Measurements from ENCODE around the gene TRIM29. TPM values are rescaled to one million over a fixed set of nuclear protein-coding genes. Genes with fewer than 3 reads are reported as not detected.

The TRIM29 gene
- total and polyA plus RNA-seq, 2 experiments from 2014 or later, result 0.28 TPM; not detected in 1

DNA sequence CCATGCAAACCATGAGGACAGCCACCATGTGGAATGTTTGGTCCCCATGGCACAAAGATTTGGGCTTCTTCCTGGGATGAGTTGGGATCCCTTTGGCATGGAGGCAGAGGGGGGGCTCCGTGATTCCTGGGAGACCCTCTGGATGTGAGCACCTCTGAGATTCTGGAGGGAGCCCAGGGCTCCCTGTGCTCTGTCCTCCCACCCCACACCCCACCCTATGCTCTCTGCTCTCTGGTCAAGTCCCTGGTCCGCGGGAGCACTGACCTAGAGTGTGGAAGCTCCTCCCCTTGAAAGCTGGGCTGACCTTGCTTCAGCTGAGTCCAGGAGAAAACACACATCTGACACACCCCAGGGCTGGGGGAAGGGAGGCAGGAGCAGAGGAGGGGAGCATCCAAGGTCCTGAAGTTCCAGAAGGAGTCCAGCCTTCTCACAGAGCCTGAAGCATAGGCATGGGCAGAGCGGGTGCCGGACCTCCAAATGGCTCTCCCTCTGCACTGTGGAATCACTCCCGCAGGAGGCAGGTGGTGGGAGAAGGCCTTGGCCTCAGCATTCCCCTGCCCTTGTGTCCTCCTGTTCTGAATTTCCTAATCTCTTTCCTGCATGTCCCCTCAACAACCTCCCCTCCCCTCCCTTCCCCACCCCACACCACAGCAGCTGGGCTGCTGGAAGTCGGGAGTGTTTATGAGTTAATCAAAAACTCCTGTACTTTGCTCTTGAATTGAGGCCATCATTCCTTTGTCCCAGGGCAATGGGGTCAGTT, 47.2 kb upstream of the TRIM29 start:
- ATAC-seq, result no peak
- TF ChIP-seq ZNF331 (CRISPR knock-in tag; IDR thresholded peaks at IDR 0.05; ENCODE audit: low read depth) (no peak), JUNB (IDR thresholded peaks at IDR 0.05; ENCODE audit: unreplicated experiment) (no peak)
- TF ChIP-seq, protein P1, sequence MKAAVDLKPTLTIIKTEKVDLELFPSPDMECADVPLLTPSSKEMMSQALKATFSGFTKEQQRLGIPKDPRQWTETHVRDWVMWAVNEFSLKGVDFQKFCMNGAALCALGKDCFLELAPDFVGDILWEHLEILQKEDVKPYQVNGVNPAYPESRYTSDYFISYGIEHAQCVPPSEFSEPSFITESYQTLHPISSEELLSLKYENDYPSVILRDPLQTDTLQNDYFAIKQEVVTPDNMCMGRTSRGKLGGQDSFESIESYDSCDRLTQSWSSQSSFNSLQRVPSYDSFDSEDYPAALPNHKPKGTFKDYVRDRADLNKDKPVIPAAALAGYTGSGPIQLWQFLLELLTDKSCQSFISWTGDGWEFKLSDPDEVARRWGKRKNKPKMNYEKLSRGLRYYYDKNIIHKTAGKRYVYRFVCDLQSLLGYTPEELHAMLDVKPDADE (IDR thresholded peaks at IDR 0.05), result no peak
- peaks cover 50% of the 10 kb centered on the region for H3K27me3 Mint-ChIP-seq (ENCODE audit: insufficient read depth, low read depth, poor library complexity)
- Histone ChIP-seq H2AFZ (no peak overlapping the region), H3F3A (replicated peaks; ENCODE audit: low read depth) (no peaks in the 10 kb centered on the region), H3K4me3 (no peak overlapping the region), H3K79me2 (replicated peaks; ENCODE audit: insufficient read depth) (no peaks in the 10 kb centered on the region), H4K20me1 (replicated peaks; ENCODE audit: insufficient read depth) (no peaks in the 10 kb centered on the region), H3K36me3 (ENCODE audit: insufficient read depth) (no peaks in the 10 kb centered on the region), H3K27ac (ENCODE audit: low read depth) (no peak overlapping the region), H3K27me3 (ENCODE audit: insufficient read depth) (peaks cover 10% of the 10 kb centered on the region; the same call in 1 of the 2 replicates), H3K4me1 (ENCODE audit: insufficient read depth) (no peaks in the 10 kb centered on the region; the same call in 1 of the 2 replicates), H3K4me2 (no peak overlapping the region), H3K9me2 (ENCODE audit: insufficient read depth) (no peaks in the 10 kb centered on the region)
- no peaks in the 10 kb centered on the region for H3K36me3 Mint-ChIP-seq (ENCODE audit: low read depth)
- no peak overlapping the region; the same call in 1 of the 2 replicates for H3K27ac Mint-ChIP-seq
- H3K9me3 Mint-ChIP-seq, result peaks cover 4% of the 10 kb centered on the region; the same call in 1 of the 3 replicates
- no peak for DNase-seq (ENCODE audit: low spot score)
- peaks cover 36% of the 10 kb centered on the region for H3K4me1 Mint-ChIP-seq
- no peak overlapping the region for H3K4me3 Mint-ChIP-seq

DNA sequence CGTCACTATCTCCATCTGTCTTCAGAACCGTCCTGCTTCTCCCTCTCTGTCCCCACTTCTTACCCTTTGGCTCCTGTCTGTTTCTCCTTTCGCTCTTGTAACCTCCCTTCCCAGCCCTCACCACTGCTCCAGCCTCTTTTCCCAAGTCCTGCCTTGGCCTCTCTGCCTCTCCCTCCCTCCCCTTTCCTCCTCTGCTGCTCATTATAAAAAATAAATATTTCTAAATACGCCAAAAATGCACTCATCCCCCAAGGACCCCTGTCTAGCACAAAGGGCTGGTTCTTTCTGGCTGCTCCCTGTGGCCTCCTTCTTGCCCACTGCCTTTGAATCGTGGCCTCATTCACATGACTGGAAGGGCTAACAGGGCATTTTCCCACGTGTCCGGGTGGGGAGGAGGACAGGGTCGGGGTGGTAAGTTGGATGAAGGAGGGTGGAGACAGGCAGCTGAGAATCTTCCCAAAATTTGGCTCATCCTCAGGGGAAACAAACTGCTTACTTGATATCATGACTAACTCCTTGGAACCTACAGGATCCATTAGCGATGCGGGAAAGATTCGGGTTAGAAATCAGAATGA, 46.5 kb upstream of the TRIM29 start:
- Mint-ChIP-seq H3K4me1 (peaks cover 38% of the 10 kb centered on the region), H3K27ac (no peak overlapping the region; the same call in 1 of the 2 replicates), H3K4me3 (no peak overlapping the region), H3K36me3 (ENCODE audit: low read depth) (no peaks in the 10 kb centered on the region), H3K27me3 (ENCODE audit: insufficient read depth, low read depth, poor library complexity) (peaks cover 49% of the 10 kb centered on the region), H3K9me3 (peaks cover 4% of the 10 kb centered on the region; the same call in 1 of the 3 replicates)
- no peak overlapping the region for H3K27ac ChIP-seq (ENCODE audit: low read depth)
- H2AFZ ChIP-seq, result no peak overlapping the region
- peaks cover 10% of the 10 kb centered on the region; the same call in 1 of the 2 replicates for H3K27me3 ChIP-seq (ENCODE audit: insufficient read depth)
- H3K79me2 ChIP-seq (replicated peaks; ENCODE audit: insufficient read depth), result no peaks in the 10 kb centered on the region
- H3F3A ChIP-seq (replicated peaks; ENCODE audit: low read depth), result no peaks in the 10 kb centered on the region
- no peaks in the 10 kb centered on the region for H3K9me2 ChIP-seq (ENCODE audit: insufficient read depth)
- H4K20me1 ChIP-seq (replicated peaks; ENCODE audit: insufficient read depth), result no peaks in the 10 kb centered on the region
- DNase-seq (ENCODE audit: low spot score) (no peak), ATAC-seq (no peak)
- H3K4me3 ChIP-seq, result no peak overlapping the region
- H3K36me3 ChIP-seq (ENCODE audit: insufficient read depth), result no peaks in the 10 kb centered on the region
- H3K4me2 ChIP-seq, result no peak overlapping the region
- no peaks in the 10 kb centered on the region; the same call in 1 of the 2 replicates for H3K4me1 ChIP-seq (ENCODE audit: insufficient read depth)
- TF ChIP-seq EZH2 (IDR thresholded peaks at IDR 0.05; ENCODE audit: low read depth, unreplicated experiment) (no peak), NANOG (IDR thresholded peaks at IDR 0.05; ENCODE audit: borderline replicate concordance) (no peak), EZH2phosphoT487 (IDR thresholded peaks at IDR 0.05; ENCODE audit: unreplicated experiment) (no peak)
- TF ChIP-seq, protein P2, sequence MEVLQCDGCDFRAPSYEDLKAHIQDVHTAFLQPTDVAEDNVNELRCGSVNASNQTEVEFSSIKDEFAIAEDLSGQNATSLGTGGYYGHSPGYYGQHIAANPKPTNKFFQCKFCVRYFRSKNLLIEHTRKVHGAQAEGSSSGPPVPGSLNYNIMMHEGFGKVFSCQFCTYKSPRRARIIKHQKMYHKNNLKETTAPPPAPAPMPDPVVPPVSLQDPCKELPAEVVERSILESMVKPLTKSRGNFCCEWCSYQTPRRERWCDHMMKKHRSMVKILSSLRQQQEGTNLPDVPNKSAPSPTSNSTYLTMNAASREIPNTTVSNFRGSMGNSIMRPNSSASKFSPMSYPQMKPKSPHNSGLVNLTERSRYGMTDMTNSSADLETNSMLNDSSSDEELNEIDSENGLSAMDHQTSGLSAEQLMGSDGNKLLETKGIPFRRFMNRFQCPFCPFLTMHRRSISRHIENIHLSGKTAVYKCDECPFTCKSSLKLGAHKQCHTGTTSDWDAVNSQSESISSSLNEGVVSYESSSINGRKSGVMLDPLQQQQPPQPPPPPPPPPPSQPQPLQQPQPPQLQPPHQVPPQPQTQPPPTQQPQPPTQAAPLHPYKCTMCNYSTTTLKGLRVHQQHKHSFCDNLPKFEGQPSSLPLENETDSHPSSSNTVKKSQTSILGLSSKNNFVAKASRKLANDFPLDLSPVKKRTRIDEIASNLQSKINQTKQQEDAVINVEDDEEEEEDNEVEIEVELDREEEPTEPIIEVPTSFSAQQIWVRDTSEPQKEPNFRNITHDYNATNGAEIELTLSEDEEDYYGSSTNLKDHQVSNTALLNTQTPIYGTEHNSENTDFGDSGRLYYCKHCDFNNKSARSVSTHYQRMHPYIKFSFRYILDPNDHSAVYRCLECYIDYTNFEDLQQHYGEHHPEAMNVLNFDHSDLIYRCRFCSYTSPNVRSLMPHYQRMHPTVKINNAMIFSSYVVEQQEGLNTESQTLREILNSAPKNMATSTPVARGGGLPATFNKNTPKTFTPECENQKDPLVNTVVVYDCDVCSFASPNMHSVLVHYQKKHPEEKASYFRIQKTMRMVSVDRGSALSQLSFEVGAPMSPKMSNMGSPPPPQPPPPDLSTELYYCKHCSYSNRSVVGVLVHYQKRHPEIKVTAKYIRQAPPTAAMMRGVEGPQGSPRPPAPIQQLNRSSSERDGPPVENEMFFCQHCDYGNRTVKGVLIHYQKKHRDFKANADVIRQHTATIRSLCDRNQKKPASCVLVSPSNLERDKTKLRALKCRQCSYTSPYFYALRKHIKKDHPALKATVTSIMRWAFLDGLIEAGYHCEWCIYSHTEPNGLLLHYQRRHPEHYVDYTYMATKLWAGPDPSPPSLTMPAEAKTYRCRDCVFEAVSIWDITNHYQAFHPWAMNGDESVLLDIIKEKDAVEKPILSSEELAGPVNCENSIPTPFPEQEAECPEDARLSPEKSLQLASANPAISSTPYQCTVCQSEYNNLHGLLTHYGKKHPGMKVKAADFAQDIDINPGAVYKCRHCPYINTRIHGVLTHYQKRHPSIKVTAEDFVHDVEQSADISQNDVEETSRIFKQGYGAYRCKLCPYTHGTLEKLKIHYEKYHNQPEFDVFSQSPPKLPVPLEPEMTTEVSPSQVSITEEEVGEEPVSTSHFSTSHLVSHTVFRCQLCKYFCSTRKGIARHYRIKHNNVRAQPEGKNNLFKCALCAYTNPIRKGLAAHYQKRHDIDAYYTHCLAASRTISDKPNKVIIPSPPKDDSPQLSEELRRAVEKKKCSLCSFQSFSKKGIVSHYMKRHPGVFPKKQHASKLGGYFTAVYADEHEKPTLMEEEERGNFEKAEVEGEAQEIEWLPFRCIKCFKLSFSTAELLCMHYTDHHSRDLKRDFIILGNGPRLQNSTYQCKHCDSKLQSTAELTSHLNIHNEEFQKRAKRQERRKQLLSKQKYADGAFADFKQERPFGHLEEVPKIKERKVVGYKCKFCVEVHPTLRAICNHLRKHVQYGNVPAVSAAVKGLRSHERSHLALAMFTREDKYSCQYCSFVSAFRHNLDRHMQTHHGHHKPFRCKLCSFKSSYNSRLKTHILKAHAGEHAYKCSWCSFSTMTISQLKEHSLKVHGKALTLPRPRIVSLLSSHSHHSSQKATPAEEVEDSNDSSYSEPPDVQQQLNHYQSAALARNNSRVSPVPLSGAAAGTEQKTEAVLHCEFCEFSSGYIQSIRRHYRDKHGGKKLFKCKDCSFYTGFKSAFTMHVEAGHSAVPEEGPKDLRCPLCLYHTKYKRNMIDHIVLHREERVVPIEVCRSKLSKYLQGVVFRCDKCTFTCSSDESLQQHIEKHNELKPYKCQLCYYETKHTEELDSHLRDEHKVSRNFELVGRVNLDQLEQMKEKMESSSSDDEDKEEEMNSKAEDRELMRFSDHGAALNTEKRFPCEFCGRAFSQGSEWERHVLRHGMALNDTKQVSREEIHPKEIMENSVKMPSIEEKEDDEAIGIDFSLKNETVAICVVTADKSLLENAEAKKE (CRISPR knock-in tag; IDR thresholded peaks at IDR 0.05), result no peak
- TF ChIP-seq, protein P1 (IDR thresholded peaks at IDR 0.05), result no peak
